Activated naive CD4-positive, alpha-beta T cell (primary cell): ENCODE results near the gene SPSB1.

ENCODE experiments used
- DNase-seq, 4 experiments: peaks; one replicate each; lab custom pipeline; 2025; lab: John Stamatoyannopoulos, UW

Gene SPSB1

DNA sequence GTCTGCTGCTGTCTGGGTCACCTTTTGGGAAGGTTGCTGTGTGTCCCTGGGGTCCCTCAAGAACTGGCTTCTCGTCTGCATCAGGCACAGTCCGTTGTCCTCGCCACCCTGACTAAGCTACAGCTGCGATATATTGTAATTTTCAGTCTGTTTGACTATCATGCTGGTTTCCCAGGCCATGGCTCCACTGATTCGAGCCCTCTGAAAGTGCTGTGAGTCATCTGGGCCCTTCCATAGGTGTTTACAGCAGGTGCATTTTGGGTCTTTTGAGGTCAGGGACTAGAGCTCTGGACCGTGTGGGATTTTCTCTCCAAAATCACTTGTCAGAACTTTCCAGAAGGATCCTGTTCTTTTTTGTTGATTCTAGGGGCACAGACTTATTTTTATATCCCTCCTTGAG is 52.8 kb downstream of the SPSB1 start:
- DNase-seq, result no peak

DNA sequence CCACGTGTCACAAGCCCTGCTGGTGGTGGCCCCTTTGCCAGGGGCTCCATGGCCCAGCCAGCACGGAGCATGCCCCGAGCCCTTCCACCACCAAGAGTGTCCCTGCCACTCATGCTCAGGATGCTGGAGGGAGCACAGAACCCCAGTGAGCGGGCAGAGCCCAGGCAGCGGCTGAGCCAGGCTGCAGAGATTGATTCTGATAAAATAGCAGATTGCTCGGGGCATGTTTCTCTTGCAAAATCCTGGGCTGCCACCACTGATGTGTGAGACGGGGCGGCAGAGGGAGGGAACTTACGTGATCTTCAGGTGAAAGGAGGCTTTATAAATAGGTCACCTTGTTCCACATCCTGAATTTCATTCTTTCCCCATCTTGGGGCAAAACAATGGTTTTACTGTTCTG is 53.2 kb downstream of the SPSB1 start:
- DNase-seq, result no peak

DNA sequence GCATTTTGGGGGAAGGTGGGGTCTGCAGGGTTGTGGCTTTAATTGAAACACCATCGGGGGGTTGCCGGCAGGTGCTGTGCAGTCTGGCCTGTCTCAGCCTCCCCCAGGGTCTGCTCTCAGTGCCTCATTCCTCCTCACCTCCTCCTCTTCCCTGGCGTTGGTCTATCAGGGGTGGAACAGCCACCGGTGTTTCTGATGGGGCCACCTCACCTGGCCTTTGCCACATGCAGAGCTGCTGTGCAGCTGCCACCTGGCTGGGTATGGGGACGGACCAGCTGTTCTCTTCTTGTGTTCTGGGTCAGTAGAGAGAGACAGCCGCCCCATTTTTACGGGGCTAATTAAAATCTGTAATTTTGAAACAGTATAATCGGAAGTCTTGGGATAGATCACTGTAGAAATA is 53.9 kb downstream of the SPSB1 start:
- no peak for DNase-seq

DNA sequence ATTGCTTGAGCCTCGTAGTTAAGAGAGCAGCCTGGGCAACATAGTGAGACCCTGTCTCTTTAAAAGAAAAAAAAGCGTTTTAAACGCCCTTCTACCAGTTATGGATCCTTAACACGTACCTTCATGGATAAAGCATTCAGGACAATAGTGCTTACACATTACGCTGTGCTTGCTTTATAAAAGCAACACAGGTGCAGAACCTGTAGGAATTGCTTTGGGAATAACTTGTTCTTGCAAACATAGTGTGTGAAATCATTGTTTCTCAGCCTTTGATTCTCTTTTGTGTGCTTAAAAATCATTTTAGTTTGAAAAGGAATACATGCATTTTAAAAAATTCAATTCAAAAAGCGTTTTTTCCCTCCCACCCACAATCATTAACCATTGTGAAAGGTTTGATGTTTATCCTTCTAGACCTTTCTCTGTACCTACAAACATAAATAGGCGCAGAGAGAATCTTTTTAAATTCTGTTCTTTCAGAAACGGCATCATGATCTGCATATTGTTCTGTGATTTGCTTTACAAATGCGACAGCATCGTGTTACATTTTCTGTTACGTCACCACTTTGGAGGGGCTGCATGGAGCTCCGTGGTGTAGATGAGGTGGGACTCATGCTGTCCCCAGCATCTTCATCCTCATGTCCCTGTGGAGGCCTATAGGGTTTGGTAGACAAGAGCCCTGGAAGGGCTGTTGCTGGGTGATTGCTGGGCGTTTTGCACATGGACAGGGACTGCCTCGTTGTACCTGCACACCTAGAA is 54.6 kb downstream of the SPSB1 start:
- no peak for DNase-seq

GRCh38 chr1:9349331-9349851 is 56.7 kb downstream of the SPSB1 start:
- no peak for DNase-seq

- no peak for DNase-seq
Observed at GRCh38 chr1:9350013-9350908, 57.6 kb downstream of the SPSB1 start.

DNA sequence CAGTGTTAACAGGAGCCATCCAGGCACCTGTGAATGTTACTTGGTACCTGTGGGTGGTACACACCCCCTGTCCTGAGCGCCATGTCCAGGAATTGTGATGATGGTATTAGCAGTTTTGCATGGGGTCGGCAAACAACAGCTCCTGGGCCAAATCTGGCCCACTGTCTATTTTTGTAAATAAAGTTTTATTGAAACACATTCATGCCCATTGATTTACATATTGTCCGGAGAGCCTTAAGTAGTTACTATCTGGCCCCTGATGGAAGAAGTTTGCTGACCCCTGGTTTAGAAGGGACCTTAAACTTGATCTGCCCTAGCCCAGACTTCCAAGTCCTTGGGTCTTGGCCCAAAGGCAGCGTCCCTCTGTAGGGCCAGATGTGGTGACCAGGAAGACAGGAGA is 58.3 kb downstream of the SPSB1 start:
- no peak for DNase-seq

GRCh38 chr1:9351654-9352271 is 59.1 kb downstream of the SPSB1 start:
- DNase-seq, result no peak

DNA sequence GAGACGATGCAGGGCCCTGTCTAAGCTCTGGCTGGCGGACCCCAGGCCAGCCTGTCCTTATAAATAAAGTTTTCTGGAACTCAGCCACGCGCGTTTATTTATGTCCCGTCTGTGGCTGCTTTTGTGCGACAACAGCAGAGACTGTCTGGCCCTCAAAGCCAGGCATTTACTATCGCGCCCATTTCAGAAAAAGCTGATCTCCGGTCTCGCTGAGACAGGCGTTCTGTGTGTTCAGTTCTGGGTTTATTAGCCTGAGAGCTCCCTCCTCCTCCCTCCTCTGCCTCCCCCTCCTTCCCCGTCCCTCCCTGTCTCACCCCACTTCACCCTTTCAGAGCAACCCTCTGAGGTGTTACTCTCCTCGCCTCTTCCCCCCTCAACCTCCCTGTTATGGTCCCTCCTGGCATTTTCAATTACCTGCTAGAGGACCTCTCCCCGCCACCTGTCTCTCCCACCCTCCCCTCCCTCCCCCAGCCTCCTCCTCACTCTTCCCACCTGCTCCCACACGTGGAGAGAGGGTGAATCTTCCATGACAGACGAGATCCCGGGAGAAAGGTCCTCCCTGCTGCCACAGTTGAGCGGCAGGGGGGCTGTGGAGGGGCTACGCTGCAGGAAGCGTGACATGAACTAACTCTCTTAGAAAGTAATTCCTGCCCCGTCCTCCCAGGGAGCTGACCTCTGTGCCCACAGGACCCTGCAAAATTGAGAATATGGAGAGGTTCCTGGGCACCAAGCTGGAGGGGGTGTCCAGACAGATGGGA is 59.9 kb downstream of the SPSB1 start:
- no peak for DNase-seq

DNA sequence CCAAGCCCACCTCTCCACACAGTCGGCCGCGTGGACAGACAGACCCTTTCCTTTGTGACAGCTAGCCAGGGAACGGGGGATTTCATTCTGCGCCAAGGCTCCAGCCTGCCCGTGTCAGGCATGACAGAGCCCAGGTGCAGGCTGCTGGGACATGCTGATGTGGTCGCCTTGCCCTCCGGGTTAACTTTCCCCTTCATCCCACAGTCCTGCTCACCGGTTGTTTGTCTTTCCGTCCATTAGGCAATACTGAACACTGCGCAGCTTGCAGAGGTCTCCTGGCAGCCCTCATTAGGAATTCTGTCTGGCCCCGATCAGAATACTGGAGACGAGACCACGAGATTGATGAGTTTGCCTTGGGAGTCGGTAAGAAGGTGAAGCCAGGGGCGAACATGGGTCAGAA is 62.8 kb downstream of the SPSB1 start:
- no peak for DNase-seq

GRCh38 chr1:9356021-9356420 is 63.3 kb downstream of the SPSB1 start:
- no peak for DNase-seq

GRCh38 chr1:9356829-9357466 is 64.3 kb downstream of the SPSB1 start:
- no peak for DNase-seq

DNA sequence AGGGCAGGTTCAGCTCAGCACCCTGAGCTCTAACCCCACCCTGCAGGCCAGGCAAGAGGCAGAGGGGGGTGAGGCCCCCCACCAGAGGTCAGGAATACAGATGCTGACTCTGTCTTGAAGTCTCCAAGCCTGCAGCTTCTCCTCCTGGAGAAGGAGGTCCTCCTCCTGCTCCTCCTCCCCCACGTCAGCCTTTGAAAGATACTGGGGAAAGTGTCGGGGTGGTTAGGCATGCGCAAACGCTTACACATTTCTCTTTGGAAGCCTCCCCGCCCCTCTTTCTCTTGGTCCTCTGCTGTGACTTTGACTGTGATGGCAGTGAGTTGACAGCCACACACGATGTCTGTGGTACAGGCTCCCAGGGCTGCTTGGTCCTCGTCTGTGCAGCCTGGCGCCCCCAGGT is 65.3 kb downstream of the SPSB1 start:
- DNase-seq, result no peak

DNA sequence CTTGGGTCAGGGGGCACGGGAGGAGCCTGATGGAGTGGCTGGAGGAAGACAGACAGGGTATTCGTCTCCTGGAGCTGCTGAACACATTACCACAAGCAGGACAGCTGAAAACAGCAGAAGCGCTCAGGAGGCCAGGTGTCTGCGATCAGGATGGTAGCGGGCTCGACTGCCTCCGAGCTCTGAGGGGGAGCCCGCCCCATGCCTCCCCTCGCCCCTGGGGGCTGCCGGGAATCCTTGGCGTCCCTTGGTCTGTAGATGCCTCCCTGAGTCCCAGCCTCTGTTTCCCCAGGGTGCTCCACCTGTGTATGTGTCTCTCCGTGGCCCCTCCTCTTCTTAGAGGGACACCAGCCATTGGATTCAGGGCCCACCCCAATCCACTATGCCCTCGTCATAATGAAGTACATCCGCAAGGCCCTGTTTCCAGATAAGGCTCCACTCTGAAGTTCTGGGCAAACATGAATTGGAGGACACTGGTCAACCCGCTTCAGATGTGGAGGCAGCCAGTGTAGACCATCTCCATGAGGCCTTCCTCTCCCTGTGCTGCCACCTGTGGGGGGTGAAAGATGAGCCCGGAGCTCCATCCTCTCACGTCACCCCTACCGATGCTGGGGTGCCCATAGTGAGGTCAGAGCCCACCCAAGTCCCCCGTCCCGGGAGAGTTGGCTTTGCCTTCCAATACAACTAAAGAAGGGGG is 67.8 kb downstream of the SPSB1 start:
- DNase-seq, result no peak

GRCh38 chr1:9361630-9362260 is 69.1 kb downstream of the SPSB1 start:
- DNase-seq, result no peak

DNA sequence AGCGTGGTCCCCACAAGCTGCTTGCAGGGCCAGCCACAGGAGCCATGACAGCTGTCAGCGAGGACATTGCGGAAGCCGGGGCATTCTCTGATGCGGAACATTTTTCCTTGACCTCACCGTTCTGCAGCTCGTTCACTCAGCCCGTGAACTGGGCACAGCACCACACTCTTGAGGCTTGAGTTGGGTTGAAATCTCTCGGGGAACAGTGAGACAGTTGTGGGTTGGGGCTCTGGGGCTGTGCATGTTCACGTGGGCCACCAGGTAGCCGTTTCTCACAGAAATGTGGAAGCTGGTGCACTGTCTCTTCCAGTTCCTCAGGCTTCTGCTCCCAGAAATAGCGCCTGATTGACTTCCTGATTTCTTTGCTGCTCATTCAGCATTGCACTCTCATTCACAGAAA is 69.8 kb downstream of the SPSB1 start:
- DNase-seq, result no peak

DNA sequence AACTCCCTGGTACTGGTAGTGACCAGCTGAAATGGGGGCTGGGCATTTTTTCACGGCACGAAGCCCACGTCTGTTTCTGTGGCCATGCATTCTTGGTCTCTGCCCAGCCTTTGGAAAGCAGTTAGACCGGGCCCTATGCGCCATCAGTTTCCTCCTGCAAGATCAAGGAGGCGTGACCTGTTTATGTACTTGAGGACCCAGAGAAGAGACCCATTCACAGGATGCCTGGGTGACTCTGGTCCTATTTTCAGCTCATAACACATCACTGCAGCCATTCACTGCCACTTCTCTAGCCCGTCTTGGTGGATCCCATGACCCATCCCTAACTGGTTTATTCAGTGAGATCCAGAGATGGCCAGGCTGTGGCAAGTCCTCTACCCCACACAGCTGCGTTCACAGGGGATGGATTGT is 70.4 kb downstream of the SPSB1 start:
- DNase-seq, result no peak

DNA sequence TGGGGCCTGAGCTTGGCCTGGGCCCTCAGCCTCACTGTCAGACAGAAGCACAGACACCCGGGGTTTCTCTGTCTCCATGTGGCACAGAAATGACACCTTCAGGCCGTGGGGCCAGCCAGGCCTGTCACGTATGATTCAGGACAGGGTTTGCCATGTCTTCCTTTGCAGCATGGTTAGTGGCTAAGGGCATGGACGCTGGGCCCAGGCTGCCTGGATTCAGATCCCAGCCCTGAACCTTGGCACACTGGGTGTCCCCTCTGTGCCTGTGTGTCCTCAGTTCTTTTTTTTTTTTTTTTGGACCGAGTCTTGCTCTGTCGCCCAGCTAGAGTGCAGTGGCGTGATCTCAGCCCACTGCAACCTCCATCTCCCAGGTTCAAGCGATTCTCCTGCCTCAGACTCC is 73.6 kb downstream of the SPSB1 start:
- DNase-seq, result no peak

- no peak for DNase-seq
Observed at GRCh38 chr1:9366943-9367780, 74.5 kb downstream of the SPSB1 start.
